Limb (tissue), 2 donors: ENCODE results near the gene PRELID2.
"Not testable (repeated sequence)": the region's sequence is repeated elsewhere in the genome, so short reads cannot be mapped to it uniquely, and the experiment has no call there.

Experiments used
- DNase-seq, 2 donors: peaks; one replicate each; pipeline ENCODE4 v3.0.0-alpha.2; 2016; ENCODE audit errors: extremely low spot score in 2 of 2

PRELID2 gene

GRCh38 chr5:145752534-145752933, 82.6 kb downstream of the PRELID2 start:
- DNase-seq: no peak

- no peak for DNase-seq
Measured at GRCh38 chr5:145750199-145750598, 84.9 kb downstream of the PRELID2 start.

- DNase-seq: no peak
Measured at GRCh38 chr5:145743396-145744061, 91.6 kb downstream of the PRELID2 start.

- no peak for DNase-seq
Measured at GRCh38 chr5:145739843-145740242, 95.3 kb downstream of the PRELID2 start.

GRCh38 chr5:145738227-145738626, 96.9 kb downstream of the PRELID2 start:
- DNase-seq: no peak

- DNase-seq: no peak
Measured at GRCh38 chr5:145737578-145737977, 97.6 kb downstream of the PRELID2 start.

GRCh38 chr5:145729956-145730355, 105.2 kb downstream of the PRELID2 start:
- DNase-seq: not testable (repeated sequence)

- no peak for DNase-seq
Measured at GRCh38 chr5:145723516-145723915, 111.6 kb downstream of the PRELID2 start.

- no peak for DNase-seq
Measured at GRCh38 chr5:145718956-145719355, 116.2 kb downstream of the PRELID2 start.

GRCh38 chr5:145715412-145715811, 119.7 kb downstream of the PRELID2 start:
- DNase-seq: no peak

- no peak for DNase-seq
Measured at GRCh38 chr5:145712245-145712644, 122.9 kb downstream of the PRELID2 start.

GRCh38 chr5:145711417-145711816, 123.7 kb downstream of the PRELID2 start:
- DNase-seq: no peak
